IPS-18c (cell line): ENCODE results near the gene PTPRM.

ENCODE experiments used
- H3K4me3 ChIP-seq: 2 replicates; pipeline ENCODE4 v1.7.0; 2013; ENCODE audit warnings: low read depth, mild to moderate bottlenecking, low read length, moderate library complexity; ENCODE audit not compliant: insufficient read depth
- H3K9me3 ChIP-seq: one replicate; pipeline ENCODE4 v1.6.1; 2013; ENCODE audit warnings: mild to moderate bottlenecking, low read length, moderate library complexity; ENCODE audit not compliant: control insufficient read depth, insufficient read depth

Gene PTPRM

GRCh38 chr18:8248576-8248975 is 681.5 kb downstream of the PTPRM start:
- H3K9me3 ChIP-seq, result peaks cover 2% of the 10 kb centered on the region

GRCh38 chr18:8249811-8250210 is 682.7 kb downstream of the PTPRM start:
- no peak overlapping the region for H3K4me3 ChIP-seq
- H3K9me3 ChIP-seq, result no peaks in the 10 kb centered on the region

More at GRCh38 chr18:8248576-8248975, 681.5 kb downstream of the PTPRM start:
- no peak overlapping the region for H3K4me3 ChIP-seq

- no peak overlapping the region for H3K4me3 ChIP-seq
- no peaks in the 10 kb centered on the region for H3K9me3 ChIP-seq
Measured at GRCh38 chr18:8252371-8252770, 685.3 kb downstream of the PTPRM start.

- no peak overlapping the region for H3K4me3 ChIP-seq
Measured at GRCh38 chr18:8253944-8254343, 686.8 kb downstream of the PTPRM start.

DNA sequence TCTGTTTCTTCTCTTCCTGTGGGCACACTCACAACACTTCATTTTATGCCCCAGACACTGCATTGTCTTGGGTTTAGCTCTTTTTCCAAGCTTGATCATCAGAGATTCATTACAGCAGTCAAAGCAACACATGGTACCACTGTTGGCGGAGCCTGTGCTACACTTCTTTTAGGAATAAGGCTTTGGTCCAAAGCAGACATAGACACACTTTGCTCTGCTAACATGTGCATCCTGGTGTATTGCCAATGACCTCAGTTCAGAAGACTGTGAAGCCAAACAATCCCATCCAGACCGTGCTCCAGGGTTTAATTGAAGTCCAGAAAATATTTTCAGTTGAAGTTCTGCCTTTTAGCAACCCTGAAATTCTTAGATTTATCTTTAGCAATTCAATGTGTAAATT is 687.5 kb downstream of the PTPRM start:
- Histone ChIP-seq H3K9me3 (no peaks in the 10 kb centered on the region), H3K4me3 (no peak overlapping the region)

More at GRCh38 chr18:8253944-8254343, 686.8 kb downstream of the PTPRM start:
- H3K9me3 ChIP-seq, result no peaks in the 10 kb centered on the region

DNA sequence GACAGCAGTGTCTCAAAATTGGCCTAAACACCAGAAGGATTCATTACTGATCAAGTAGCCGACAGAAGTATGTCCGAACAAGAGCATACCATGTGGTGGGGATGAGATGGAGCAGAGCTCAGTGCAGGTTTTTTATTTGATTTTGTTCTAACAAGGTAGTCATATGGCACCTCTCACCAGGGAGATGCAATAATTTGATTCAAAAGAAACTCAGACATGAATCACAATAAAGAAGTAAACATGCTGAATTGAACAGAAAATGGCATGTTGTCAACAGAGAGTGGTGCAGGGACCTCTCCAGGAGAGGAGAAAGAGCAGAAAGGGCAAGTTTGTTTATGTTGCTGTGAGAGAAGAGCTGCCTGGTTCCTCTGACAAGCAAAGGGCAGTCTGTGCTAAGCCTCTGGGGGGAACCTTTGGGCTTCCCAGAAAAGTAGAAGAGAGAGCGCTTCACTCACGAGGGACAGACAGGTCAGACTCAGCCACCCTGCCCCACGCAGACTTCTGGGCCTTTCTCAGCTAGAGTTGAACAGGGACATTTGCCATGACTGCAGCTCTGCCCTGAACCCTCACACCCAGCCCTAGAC is 690.8 kb downstream of the PTPRM start:
- no peak overlapping the region for H3K4me3 ChIP-seq
- H3K9me3 ChIP-seq, result no peaks in the 10 kb centered on the region

GRCh38 chr18:8260319-8260718 is 693.2 kb downstream of the PTPRM start:
- Histone ChIP-seq H3K4me3 (no peak overlapping the region), H3K9me3 (no peaks in the 10 kb centered on the region)

DNA sequence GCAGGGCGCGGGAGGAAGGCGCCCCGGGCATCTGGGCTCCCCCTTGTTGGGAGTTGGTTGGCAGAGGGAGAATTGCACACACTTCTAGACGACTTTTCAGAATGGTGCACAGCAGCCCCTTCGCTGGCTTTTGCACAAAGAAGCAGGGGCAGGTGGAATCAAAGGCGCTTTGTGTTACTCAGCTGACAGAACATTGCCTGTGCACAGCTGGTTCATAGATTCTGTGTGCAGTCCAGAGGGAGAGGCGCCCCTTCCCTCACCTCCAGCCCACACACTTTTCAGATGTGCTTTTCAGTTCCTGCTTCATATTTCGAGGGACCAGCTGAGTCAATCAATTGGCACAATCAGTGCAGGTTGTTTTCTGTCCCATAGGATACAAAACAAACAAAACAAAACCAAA is 693.7 kb downstream of the PTPRM start:
- Histone ChIP-seq H3K9me3 (no peaks in the 10 kb centered on the region), H3K4me3 (no peak overlapping the region)

- H3K9me3 ChIP-seq, result no peaks in the 10 kb centered on the region
Measured at GRCh38 chr18:8261651-8262091, 694.6 kb downstream of the PTPRM start.

DNA sequence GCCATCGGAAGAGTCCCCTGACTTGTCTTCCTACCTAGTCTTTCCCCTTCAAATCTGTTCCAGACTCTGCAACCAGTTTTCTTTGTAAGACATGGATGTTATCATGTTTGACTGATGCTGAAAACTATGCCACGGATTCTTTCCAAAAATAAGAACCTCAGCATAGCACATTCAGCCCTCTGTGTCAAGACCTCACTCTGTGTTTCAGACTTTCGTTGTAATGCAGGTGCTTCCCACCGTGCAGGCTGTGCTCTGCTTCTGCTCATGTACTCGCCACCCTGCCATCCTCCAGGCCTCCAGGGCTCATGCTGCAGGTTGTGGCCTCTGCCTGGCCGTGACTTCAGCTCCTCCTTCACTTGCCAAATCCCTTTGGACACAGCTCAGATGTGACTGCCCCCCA is 695.1 kb downstream of the PTPRM start:
- no peaks in the 10 kb centered on the region for H3K9me3 ChIP-seq
- H3K4me3 ChIP-seq, result no peak overlapping the region

More at GRCh38 chr18:8261651-8262091, 694.6 kb downstream of the PTPRM start:
- no peak overlapping the region for H3K4me3 ChIP-seq

DNA sequence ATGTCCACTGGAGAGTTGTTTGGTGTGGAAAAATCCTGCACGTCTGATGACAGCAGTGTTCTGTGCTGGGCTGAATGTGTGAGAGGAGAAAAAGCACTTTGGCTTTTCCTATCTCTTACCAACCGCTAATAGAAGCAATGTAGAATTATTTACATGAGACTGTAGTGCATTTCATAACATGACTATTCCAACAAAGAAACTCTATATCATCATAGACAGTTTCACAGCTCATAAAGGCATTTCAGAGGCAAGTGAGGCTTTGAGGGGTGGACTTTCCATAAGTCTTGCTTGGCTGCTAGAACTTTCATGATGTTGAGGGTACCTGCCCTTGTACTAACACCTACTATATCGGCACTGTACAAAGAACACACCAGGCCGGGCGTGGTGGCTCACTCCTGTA is 697.0 kb downstream of the PTPRM start:
- no peaks in the 10 kb centered on the region for H3K9me3 ChIP-seq

DNA sequence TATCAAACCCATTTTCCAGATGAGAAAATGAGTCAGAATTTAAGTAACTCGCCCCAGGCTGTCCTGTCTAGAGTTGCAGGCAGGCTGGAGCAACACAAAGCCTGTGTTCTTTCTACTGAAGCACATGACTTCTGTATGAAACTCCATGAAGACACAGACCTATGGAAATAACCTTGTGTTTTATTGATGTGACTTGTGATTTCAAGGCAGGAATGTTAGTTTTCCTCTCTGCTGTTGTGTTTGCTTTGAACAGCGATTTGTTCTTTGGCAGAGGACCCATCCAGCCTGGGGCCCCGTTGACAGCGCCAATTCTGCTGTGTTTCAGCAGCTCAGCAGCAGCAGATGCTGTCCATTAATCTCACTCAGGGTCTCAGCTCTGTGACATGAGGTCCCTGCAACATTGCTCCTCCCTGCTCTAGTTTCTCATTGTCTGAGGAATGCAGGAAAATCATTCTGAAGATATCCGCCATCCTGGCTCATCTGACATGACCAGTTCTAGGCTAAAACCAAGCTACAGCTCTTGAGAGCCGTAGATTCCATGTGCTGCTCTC is 697.8 kb downstream of the PTPRM start:
- no peaks in the 10 kb centered on the region for H3K9me3 ChIP-seq
- no peak overlapping the region for H3K4me3 ChIP-seq

More for the DNA sequence above, 697.0 kb downstream of the PTPRM start:
- H3K4me3 ChIP-seq, result no peak overlapping the region

DNA sequence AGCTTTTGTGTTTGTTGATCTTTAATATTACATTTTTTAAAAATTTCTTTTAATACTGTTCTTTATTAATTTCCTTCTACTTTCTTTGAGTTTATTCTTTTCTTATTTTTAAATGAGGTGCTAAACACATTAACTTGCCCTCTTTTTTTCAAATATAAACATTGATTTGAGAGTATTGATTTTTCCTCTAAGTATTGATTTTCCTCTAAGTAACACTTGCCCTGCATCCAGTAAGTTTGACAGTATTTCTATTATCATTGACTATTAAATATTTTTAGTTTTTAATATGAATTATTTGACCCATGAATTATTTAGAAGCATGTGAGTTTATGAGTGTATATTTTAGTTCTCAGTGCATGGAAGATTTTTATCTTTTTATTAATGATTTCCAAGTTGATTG is 705.1 kb downstream of the PTPRM start:
- H3K9me3 ChIP-seq, result no peaks in the 10 kb centered on the region
- H3K4me3 ChIP-seq, result no peak overlapping the region

GRCh38 chr18:8274370-8274769 is 707.3 kb downstream of the PTPRM start:
- Histone ChIP-seq H3K9me3 (no peaks in the 10 kb centered on the region), H3K4me3 (no peak overlapping the region)

- H3K4me3 ChIP-seq, result no peak overlapping the region
- H3K9me3 ChIP-seq, result no peaks in the 10 kb centered on the region
Measured at GRCh38 chr18:8276406-8276805, 709.3 kb downstream of the PTPRM start.

DNA sequence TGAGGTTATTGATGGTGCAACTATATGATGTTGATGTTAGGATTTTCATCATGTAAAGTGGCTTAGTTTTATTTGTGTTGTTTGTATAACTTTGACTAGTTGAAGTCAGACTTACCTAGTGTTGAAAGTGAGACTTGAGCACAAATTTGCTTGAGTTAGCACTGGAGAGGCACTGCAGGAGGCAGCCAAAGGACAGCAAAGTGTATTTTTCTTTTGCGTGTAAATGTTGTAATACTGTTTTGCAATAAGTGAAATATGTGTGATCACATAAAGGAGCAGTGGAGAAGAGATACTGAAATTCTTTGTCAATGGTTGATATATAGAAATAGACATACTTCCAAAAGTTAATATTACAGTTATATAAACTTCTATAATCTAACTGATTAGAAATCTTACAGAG is 710.2 kb downstream of the PTPRM start:
- H3K9me3 ChIP-seq, result no peaks in the 10 kb centered on the region
- H3K4me3 ChIP-seq, result no peak overlapping the region

DNA sequence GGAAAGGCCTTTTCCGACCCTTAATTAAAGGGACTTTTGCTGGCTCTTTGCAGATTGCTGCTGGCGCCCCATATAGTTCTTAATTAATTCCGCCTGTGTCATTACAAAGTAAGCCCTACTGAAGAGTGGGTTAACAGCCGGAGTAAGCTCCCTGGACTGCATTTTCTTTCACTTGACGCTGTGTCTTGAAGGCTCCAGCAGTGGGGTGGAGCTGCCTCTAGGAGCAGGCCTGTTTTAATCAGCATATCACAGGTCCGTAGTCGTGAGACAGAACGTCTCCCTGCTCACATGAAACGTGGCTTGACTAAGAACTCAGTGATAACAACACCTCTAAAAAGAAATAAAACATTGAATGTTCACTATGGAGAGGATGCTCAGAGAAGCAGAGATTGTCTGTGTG is 712.2 kb downstream of the PTPRM start:
- Histone ChIP-seq H3K4me3 (no peak overlapping the region), H3K9me3 (no peaks in the 10 kb centered on the region)

GRCh38 chr18:8279781-8280330 is 712.7 kb downstream of the PTPRM start:
- Histone ChIP-seq H3K9me3 (no peaks in the 10 kb centered on the region), H3K4me3 (no peak overlapping the region)
